GM10266 (cell line): ENCODE measurements around the gene KRT37.

Experiments used
- DNase-seq: peaks from one replicate; pipeline ENCODE4 v3.0.0; 2012; ENCODE audit errors: extremely low spot score
- TF ChIP-seq, protein P1 (sequence below): IDR thresholded peaks from 2 replicates; pipeline ENCODE4 v1.5.1; 2012; ENCODE audit warnings: mild to moderate bottlenecking, low read depth; ENCODE audit not compliant: control insufficient read depth, insufficient read depth; ENCODE audit errors: missing control alignments

Gene KRT37

DNA sequence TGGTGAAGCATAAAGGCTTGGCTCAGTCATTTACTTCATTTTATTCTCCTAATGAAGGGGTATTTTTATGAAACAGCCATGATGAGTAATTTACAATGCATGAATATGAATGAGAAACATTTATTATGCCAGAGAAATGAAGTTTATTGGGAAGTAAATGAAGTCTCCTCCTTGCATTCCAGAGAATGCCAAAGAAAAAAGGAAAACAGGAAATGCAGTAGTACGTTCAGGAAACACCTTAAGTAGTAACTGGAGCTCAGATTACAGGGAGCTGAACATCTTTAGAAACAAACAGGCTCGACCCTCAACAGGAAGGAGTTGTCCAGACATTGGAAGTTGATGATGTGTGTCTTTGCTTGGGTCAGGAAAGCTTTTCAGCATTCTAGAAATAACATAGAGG lies 46.8 kb downstream of the KRT37 start:
- TF ChIP-seq, protein P1, sequence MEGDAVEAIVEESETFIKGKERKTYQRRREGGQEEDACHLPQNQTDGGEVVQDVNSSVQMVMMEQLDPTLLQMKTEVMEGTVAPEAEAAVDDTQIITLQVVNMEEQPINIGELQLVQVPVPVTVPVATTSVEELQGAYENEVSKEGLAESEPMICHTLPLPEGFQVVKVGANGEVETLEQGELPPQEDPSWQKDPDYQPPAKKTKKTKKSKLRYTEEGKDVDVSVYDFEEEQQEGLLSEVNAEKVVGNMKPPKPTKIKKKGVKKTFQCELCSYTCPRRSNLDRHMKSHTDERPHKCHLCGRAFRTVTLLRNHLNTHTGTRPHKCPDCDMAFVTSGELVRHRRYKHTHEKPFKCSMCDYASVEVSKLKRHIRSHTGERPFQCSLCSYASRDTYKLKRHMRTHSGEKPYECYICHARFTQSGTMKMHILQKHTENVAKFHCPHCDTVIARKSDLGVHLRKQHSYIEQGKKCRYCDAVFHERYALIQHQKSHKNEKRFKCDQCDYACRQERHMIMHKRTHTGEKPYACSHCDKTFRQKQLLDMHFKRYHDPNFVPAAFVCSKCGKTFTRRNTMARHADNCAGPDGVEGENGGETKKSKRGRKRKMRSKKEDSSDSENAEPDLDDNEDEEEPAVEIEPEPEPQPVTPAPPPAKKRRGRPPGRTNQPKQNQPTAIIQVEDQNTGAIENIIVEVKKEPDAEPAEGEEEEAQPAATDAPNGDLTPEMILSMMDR, result no peak
- no peak for DNase-seq
